WTC11 (cell line): ENCODE measurements around the gene PKHD1. TPM values are rescaled to one million over a fixed set of nuclear protein-coding genes. Genes with fewer than 3 reads are reported as not detected.

Source experiments
- ATAC-seq: fragments of 200-7000 bp; cut with Tn5 transposase; 2 replicates; pipeline ENCODE4 v1.10.0; 2021; ENCODE audit warnings: mild to moderate bottlenecking, moderate library complexity
- CTCF ChIA-PET: fragments of 300-600 bp; sonication (Branson Sonifier 250); formaldehyde crosslinking; loops from one replicate; lab custom pipeline; 2021; ENCODE audit warnings: antibody characterized with exemption; lab: Charles Lee
- POLR2A ChIA-PET: fragments of 350-600 bp; sonication (Branson Sonifier 250); formaldehyde crosslinking; loops from one replicate; lab custom pipeline; 2021; ENCODE audit warnings: antibody characterized with exemption; lab: Charles Lee
- DNase-seq: peaks from one replicate; pipeline ENCODE4 v3.0.0; 2021; ENCODE audit warnings: low spot score
- H3K27ac Mint-ChIP-seq: 2 replicates; pipeline ENCODE4 v1.8.0; 2021; ENCODE audit warnings: mixed read lengths
- H3K27me3 Mint-ChIP-seq: 2 replicates; pipeline ENCODE4 v1.8.0; 2021; ENCODE audit warnings: low read depth, mild to moderate bottlenecking, moderate library complexity, mixed read lengths
- H3K36me3 Mint-ChIP-seq: 2 replicates; pipeline ENCODE4 v1.8.0; 2021; ENCODE audit warnings: mixed read lengths
- H3K4me1 Mint-ChIP-seq: 2 replicates; pipeline ENCODE4 v1.8.0; 2022; ENCODE audit warnings: mixed read lengths
- H3K4me3 Mint-ChIP-seq: 2 replicates; pipeline ENCODE4 v1.8.0; 2021; ENCODE audit warnings: mild to moderate bottlenecking, moderate library complexity, mixed read lengths
- H3K9me3 Mint-ChIP-seq: 2 replicates; pipeline ENCODE4 v1.8.0; 2021; ENCODE audit warnings: mixed read lengths
- ARID4B ChIP-seq: sonication (generic); formaldehyde crosslinking; IDR thresholded peaks from 2 replicates; pipeline ENCODE4 v1.8.0; 2023; ENCODE audit warnings: missing genetic modification reagents, mild to moderate bottlenecking, borderline replicate concordance
- CREM ChIP-seq: sonication (generic); formaldehyde crosslinking; IDR thresholded peaks from 2 replicates; pipeline ENCODE4 v1.8.1; 2022; ENCODE audit warnings: mild to moderate bottlenecking, missing genetic modification reagents, moderate library complexity
- E2F1 ChIP-seq: sonication (generic); formaldehyde crosslinking; IDR thresholded peaks from 2 replicates; pipeline ENCODE4 v1.8.0; 2022; ENCODE audit warnings: mild to moderate bottlenecking, missing genetic modification reagents
- ELF4 ChIP-seq: sonication (generic); formaldehyde crosslinking; IDR thresholded peaks from 2 replicates; pipeline ENCODE4 v1.8.1; 2022; ENCODE audit warnings: low read depth, mild to moderate bottlenecking, moderate library complexity, missing genetic modification reagents
- ESRRA ChIP-seq: sonication (generic); formaldehyde crosslinking; IDR thresholded peaks from 2 replicates; pipeline ENCODE4 v1.8.1; 2022; ENCODE audit warnings: mild to moderate bottlenecking, missing genetic modification reagents, borderline replicate concordance
- FOXJ3 ChIP-seq: sonication (generic); formaldehyde crosslinking; IDR thresholded peaks from 2 replicates; pipeline ENCODE4 v1.9.0; 2021; ENCODE audit warnings: missing genetic modification reagents, mild to moderate bottlenecking, borderline replicate concordance
- FOXP1 ChIP-seq: sonication (generic); formaldehyde crosslinking; IDR thresholded peaks from 2 replicates; pipeline ENCODE4 v1.8.0; 2022; ENCODE audit warnings: missing genetic modification reagents, mild to moderate bottlenecking, moderate library complexity, borderline replicate concordance
- GRHL2 ChIP-seq: fragments of 250-450 bp; sonication (Bioruptor Pico); IDR thresholded peaks from 2 replicates; pipeline ENCODE4 v1.8.0; 2022; ENCODE audit warnings: mild to moderate bottlenecking, moderate library complexity; ENCODE audit not compliant: insufficient replicate concordance, severe bottlenecking
- IRF2 ChIP-seq: sonication (generic); formaldehyde crosslinking; IDR thresholded peaks from 2 replicates; pipeline ENCODE4 v1.8.0; 2022; ENCODE audit warnings: low read depth, missing genetic modification reagents, borderline replicate concordance
- NFATC4 ChIP-seq: fragments of 250-450 bp; sonication (Bioruptor Pico); IDR thresholded peaks from 2 replicates; pipeline ENCODE4 v1.9.0; 2021; ENCODE audit warnings: mild to moderate bottlenecking
- PREB ChIP-seq: sonication (generic); formaldehyde crosslinking; IDR thresholded peaks from 2 replicates; pipeline ENCODE4 v1.8.1; 2022; ENCODE audit warnings: mild to moderate bottlenecking, missing genetic modification reagents, moderate library complexity, borderline replicate concordance
- RORB ChIP-seq: fragments of 250-450 bp; sonication (Bioruptor Pico); IDR thresholded peaks from 2 replicates; pipeline ENCODE4 v1.9.0; 2021; ENCODE audit warnings: mild to moderate bottlenecking
- SOX15 ChIP-seq: fragments of 250-450 bp; sonication (Bioruptor Pico); IDR thresholded peaks from 2 replicates; pipeline ENCODE4 v1.9.0; 2021; ENCODE audit warnings: mild to moderate bottlenecking
- TEAD4 ChIP-seq: sonication (generic); formaldehyde crosslinking; IDR thresholded peaks from 2 replicates; pipeline ENCODE4 v1.8.0; 2022; ENCODE audit warnings: mild to moderate bottlenecking, missing genetic modification reagents
- ZNF138 ChIP-seq: sonication (generic); formaldehyde crosslinking; conservative IDR thresholded peaks from 2 replicates; pipeline ENCODE4 v1.8.1; 2022; ENCODE audit warnings: mild to moderate bottlenecking, moderate library complexity, missing genetic modification reagents
- ZNF263 ChIP-seq: sonication (generic); formaldehyde crosslinking; IDR thresholded peaks from 2 replicates; pipeline ENCODE4 v1.8.1; 2022; ENCODE audit warnings: low read depth, mild to moderate bottlenecking, moderate library complexity, missing genetic modification reagents
- total RNA-seq: library from RNA; stranded (reverse); gene quantifications from 3 replicates; pipeline ENCODE4 v1.2.3, GENCODE V29; 2021
- TF ChIP-seq, protein P1 (sequence below): sonication (generic); formaldehyde crosslinking; IDR thresholded peaks from 2 replicates; pipeline ENCODE4 v1.8.1; 2023; ENCODE audit warnings: mild to moderate bottlenecking, missing genetic modification reagents, moderate library complexity
- TF ChIP-seq, protein P2 (sequence below): sonication (generic); formaldehyde crosslinking; IDR thresholded peaks from 2 replicates; pipeline ENCODE4 v1.8.1; 2022; ENCODE audit warnings: low read depth, missing genetic modification reagents, borderline replicate concordance
- TF ChIP-seq, protein P3 (sequence below): fragments of 250-450 bp; sonication (Bioruptor Pico); IDR thresholded peaks from 2 replicates; pipeline ENCODE4 v1.9.0; 2021; ENCODE audit warnings: moderate library complexity, mild to moderate bottlenecking, inconsistent platforms, borderline replicate concordance
- TF ChIP-seq, protein P4 (sequence below): sonication (generic); formaldehyde crosslinking; IDR thresholded peaks from 2 replicates; pipeline ENCODE4 v1.8.0; 2023; ENCODE audit warnings: missing genetic modification reagents
- TF ChIP-seq, protein P5 (sequence below): sonication (generic); formaldehyde crosslinking; IDR thresholded peaks from 2 replicates; pipeline ENCODE4 v1.8.0; 2022; ENCODE audit warnings: missing genetic modification reagents

PKHD1 gene
- total RNA-seq, 1 experiment from 2014 or later = 0.15 TPM

DNA sequence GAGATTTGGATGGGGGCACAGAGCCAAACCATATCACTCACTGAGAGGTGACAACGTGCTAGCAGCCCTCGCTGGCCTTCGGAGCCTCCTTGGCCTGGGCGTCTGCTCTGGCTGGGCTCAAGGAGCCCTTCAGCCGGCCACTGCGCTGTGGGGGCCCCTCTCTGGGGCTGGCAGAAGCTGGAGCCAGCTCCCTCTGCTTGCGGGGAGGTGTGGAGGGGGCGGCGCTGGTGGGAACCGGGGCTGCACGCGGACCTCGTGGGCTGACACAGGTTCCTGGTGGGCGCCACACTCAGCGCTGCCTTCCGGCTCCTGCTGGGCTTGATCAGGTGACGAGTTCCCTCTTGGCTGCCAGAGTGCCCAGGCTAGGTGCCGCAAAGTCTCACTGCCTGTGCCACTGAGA, 489.2 kb downstream of the PKHD1 start:
- H3K27me3 Mint-ChIP-seq = no peaks in the 10 kb centered on the region; the same call in 1 of the 2 replicates
- no peak for ATAC-seq
- peaks cover 17% of the 10 kb centered on the region for H3K36me3 Mint-ChIP-seq
- ChIA-PET POLR2A (no interaction called here), CTCF (no interaction called here)
- peaks cover 19% of the 10 kb centered on the region for H3K9me3 Mint-ChIP-seq
- no peaks in the 10 kb centered on the region for H3K4me1 Mint-ChIP-seq
- H3K27ac Mint-ChIP-seq = no peak overlapping the region
- no peak for TF ChIP-seq ELF4
- TF ChIP-seq CREM (CRISPR knock-in tag) = no peak
- no peak for TF ChIP-seq FOXJ3 (CRISPR knock-in tag)
- no peak for TF ChIP-seq FOXP1
- no peak for TF ChIP-seq ARID4B (CRISPR knock-in tag)
- TF ChIP-seq, protein P1, sequence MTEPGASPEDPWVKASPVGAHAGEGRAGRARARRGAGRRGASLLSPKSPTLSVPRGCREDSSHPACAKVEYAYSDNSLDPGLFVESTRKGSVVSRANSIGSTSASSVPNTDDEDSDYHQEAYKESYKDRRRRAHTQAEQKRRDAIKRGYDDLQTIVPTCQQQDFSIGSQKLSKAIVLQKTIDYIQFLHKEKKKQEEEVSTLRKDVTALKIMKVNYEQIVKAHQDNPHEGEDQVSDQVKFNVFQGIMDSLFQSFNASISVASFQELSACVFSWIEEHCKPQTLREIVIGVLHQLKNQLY = no peak
- TF ChIP-seq IRF2 = no peak
- TF ChIP-seq, protein P2, sequence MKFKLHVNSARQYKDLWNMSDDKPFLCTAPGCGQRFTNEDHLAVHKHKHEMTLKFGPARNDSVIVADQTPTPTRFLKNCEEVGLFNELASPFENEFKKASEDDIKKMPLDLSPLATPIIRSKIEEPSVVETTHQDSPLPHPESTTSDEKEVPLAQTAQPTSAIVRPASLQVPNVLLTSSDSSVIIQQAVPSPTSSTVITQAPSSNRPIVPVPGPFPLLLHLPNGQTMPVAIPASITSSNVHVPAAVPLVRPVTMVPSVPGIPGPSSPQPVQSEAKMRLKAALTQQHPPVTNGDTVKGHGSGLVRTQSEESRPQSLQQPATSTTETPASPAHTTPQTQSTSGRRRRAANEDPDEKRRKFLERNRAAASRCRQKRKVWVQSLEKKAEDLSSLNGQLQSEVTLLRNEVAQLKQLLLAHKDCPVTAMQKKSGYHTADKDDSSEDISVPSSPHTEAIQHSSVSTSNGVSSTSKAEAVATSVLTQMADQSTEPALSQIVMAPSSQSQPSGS (CRISPR knock-in tag) = no peak
- no peak for TF ChIP-seq ZNF138 (CRISPR knock-in tag)
- DNase-seq = no peak
- no peak overlapping the region for H3K4me3 Mint-ChIP-seq

DNA sequence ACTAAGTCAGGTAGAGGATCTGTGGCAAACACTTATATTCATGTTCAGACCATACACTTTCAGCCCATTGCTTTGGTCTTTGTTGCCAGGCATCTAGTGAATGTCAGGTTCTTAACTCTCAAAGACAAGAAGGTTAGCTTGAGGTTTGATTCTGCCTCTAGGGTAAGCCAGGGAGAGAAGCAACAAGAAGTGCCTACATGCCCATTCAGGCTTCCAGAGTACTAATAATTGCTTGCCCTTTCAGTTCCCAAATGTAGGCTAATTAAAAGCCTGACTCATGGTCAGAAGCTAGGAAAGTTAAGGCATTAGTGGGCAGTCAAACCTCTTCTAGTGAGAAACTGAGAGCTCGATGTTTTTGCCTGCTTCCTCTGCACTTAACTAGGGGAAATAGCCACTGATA, 492.4 kb downstream of the PKHD1 start:
- POLR2A ChIA-PET = no interaction called here
- CTCF ChIA-PET = interaction anchor here (1.0 kb wide), 1 partner anchor 24 kb away, joined by 3 read pairs; no protein-coding TSS in a partner anchor
- ATAC-seq (no peak), DNase-seq (no peak)
- no peak overlapping the region for H3K4me3 Mint-ChIP-seq
- no peak overlapping the region for H3K27ac Mint-ChIP-seq
- H3K4me1 Mint-ChIP-seq = no peaks in the 10 kb centered on the region
- H3K27me3 Mint-ChIP-seq = no peaks in the 10 kb centered on the region; the same call in 1 of the 2 replicates
- H3K36me3 Mint-ChIP-seq = peaks cover 17% of the 10 kb centered on the region
- H3K9me3 Mint-ChIP-seq = peaks cover 19% of the 10 kb centered on the region
- no peak for TF ChIP-seq TEAD4 (CRISPR knock-in tag)
- TF ChIP-seq, protein P3, sequence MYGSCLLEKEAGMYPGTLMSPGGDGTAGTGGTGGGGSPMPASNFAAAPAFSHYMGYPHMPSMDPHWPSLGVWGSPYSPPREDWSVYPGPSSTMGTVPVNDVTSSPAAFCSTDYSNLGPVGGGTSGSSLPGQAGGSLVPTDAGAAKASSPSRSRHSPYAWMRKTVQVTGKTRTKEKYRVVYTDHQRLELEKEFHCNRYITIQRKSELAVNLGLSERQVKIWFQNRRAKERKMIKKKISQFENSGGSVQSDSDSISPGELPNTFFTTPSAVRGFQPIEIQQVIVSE (CRISPR knock-in tag) = no peak
- TF ChIP-seq GRHL2 (CRISPR knock-in tag) = no peak
- TF ChIP-seq SOX15 = no peak
- TF ChIP-seq E2F1 (CRISPR knock-in tag) = no peak
- TF ChIP-seq RORB (CRISPR knock-in tag) = no peak
- TF ChIP-seq, protein P4, sequence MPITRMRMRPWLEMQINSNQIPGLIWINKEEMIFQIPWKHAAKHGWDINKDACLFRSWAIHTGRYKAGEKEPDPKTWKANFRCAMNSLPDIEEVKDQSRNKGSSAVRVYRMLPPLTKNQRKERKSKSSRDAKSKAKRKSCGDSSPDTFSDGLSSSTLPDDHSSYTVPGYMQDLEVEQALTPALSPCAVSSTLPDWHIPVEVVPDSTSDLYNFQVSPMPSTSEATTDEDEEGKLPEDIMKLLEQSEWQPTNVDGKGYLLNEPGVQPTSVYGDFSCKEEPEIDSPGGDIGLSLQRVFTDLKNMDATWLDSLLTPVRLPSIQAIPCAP (CRISPR knock-in tag) = no peak
- no peak for TF ChIP-seq PREB (CRISPR knock-in tag)
- TF ChIP-seq ESRRA (CRISPR knock-in tag) = no peak
- no peak for TF ChIP-seq NFATC4
- no peak for TF ChIP-seq ZNF263 (CRISPR knock-in tag)
- TF ChIP-seq, protein P5, sequence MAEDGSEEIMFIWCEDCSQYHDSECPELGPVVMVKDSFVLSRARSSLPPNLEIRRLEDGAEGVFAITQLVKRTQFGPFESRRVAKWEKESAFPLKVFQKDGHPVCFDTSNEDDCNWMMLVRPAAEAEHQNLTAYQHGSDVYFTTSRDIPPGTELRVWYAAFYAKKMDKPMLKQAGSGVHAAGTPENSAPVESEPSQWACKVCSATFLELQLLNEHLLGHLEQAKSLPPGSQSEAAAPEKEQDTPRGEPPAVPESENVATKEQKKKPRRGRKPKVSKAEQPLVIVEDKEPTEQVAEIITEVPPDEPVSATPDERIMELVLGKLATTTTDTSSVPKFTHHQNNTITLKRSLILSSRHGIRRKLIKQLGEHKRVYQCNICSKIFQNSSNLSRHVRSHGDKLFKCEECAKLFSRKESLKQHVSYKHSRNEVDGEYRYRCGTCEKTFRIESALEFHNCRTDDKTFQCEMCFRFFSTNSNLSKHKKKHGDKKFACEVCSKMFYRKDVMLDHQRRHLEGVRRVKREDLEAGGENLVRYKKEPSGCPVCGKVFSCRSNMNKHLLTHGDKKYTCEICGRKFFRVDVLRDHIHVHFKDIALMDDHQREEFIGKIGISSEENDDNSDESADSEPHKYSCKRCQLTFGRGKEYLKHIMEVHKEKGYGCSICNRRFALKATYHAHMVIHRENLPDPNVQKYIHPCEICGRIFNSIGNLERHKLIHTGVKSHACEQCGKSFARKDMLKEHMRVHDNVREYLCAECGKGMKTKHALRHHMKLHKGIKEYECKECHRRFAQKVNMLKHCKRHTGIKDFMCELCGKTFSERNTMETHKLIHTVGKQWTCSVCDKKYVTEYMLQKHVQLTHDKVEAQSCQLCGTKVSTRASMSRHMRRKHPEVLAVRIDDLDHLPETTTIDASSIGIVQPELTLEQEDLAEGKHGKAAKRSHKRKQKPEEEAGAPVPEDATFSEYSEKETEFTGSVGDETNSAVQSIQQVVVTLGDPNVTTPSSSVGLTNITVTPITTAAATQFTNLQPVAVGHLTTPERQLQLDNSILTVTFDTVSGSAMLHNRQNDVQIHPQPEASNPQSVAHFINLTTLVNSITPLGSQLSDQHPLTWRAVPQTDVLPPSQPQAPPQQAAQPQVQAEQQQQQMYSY (CRISPR knock-in tag) = no peak
